ENCODE results near the gene GNAS-AS1.

GNAS-AS1 gene

DNA sequence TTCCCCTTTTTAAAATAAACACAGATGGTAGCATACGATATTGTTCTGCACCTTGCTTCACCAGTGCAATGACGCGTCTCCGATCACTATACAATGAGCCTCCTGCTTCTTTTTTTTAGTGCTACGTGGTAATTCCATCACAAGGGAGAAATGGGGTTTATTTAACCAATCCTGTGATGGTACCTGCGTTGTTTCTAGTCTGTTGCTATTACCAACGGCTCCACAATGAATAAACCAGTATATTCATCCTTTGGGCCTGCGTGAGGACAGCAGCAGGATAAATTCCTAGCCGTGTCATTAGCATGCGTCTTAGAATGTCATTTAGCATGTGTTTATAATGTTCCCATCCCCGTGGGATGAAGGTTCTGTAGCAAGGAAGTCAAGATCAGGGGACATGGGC is 42.9 kb downstream of the GNAS-AS1 start:
- no peak for DNase-seq

DNA sequence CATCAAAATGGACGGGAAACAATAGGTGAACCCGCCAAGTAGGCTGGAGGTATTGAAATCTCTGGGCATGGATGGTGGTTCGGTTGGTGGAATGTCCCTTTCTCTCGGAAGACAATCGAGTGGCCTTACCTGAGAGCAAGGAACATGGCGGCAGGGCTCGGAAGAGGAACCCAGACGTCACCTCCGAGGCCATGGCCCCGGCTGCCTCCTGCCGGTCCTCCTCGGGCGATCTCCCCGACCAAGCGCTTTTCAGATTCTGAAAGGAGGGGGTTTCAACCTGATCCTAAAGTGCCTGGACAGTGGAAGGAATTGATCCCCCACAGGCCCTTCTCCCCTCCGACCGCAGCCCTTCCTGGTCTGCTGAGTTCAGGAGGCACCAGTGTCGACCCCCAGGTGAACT is 47.2 kb downstream of the GNAS-AS1 start:
- no peak for DNase-seq

DNA sequence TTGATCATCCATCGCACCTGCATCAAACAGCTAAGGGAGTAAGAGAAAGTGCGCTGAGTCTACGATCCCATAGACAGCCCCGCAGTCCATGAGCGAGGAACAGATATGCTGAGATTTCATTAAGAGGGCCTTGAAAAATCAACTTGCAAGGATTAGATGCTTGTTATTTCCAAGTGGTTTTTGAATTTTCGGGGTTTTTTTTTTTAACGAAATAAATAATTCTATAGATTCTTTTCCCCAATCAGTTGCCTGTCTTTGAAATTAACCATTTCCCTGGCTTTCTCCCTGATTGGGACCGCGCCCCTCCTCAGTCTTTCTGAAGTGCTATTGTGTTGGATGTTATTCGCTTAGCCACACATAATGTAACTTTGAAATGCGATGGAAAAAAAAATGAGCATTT is 48.6 kb downstream of the GNAS-AS1 start:
- DNase-seq = no peak

DNA sequence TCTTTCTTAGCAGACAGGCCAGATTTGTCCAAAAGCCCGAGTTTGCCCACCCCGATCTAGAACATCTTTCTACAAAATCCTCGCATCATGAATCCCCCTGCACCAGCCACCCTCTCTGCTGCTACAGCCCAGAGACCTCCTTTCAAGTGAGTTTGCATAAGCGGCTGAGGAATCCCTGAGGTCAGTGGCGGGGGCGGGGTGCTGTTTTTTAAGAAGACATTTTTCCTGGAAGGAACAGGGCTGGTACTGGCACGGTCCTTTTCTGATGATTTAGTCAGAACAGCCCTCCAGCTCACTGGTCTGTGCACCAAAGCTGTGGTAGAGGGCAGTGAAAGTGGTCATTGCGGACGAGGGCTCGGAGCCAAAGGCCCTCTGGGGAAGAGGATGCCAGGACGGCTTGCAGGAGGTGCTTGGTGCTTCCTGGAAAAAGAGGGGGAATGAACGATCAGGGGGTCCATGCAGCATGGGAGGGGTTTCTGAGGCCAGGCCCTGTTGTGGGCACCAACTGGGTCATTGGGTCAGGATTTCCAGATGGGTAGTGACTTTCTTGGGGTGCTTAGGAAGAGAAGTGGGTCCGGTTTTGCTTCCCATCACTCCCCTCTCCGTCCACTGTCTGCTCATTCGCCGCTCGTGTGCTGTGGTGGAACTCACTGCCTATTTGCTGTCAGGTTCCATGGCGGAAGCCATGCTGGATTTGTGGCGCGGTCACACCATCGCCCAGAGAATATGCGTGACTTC is 50.4 kb downstream of the GNAS-AS1 start:
- no peak for DNase-seq

DNA sequence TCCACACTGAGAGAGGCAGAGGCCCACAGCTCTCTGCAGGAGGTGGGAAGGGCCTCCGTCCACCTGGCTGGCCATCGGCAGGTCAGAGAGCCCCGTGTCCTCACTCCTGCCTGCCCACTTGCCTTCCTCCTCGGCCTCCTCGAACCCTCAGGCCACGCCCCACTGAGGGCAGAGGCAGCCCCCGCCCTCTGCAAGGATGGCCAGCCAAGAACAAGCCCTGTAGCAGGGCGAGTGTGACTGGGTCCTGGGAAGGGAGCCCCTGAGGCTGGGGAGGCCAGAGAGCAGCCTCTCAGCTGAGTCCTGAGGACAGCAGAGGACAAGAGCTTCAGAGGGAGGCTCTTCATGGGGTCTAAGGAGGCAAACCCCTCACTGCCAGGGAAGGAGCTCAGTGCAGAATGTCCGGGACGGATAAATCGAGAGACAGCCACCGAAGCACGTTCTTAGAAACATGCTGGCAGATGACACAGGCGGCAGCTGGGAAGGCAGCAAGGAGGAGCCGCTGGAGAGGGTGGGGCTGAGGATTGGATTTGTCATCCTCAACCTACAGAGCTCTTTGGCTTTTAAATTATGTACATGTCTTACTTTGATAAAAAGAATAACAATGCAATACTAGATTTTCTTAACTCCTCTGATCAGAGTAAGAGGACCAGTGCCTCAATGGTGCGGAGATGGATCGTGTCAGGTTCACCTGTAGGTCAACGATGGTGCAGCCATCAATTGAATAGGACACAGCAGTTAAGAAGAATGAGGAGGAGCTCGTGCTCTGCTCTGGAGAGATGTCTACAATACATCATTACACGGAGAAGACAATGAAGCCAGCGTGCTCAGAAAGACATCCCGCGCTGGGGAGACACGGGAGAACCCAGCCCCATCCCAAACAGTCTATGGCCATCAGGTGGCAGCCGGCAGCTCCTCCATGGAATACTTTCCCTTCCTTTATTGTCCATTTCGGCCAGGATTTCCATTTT is 53.0 kb downstream of the GNAS-AS1 start:
- no peak for DNase-seq

DNA sequence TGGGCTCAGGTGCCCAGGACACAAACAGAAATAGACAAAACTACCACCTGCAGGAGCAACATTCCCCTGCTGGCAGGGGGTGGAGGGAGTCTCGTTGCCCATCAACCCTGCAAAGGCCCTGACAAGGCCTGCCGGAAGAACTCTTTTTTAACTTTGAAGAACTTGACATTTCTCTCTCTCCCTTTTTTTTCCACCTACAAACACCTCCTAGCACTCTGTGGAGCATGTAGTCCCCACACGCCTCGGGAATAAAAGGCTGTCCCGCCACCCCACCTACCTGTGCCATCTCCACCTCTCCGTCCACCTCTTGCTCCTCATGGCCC is 54.8 kb downstream of the GNAS-AS1 start:
- DNase-seq = no peak

DNA sequence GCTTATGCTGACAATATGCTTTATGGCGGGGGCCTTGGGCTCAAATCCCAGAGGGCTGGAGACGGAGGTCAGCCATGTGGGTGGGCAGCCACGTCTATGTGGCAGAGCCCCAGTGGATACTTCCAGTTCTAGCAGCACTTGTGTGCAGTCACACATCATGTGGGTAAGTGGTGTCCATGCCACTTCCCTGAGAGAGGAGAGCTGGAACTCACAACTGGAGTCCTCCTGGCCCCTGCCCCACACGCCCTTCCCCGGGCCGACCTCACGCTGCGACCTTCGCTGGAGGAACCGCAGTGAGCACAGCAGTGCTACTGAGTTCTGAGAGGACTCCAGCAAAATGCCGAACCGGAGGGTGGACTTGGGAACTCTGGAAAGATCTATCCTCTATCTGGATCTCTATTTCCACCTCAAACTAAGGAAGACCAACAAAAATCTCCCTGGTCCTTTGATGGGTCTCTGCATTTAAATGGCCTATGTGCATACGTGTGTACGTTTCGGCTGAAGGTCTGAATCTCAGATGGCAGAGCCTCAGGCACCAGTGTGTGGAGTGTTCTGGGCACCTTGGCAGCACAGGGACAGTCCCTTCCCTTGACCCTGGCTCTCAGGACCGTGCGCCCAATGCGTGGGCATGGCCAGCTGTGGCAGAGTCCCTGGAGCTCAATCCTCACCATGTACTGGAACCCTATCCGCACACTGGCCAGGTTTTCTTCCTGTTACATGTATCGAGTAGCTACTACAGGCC is 55.4 kb downstream of the GNAS-AS1 start:
- DNase-seq = no peak

DNA sequence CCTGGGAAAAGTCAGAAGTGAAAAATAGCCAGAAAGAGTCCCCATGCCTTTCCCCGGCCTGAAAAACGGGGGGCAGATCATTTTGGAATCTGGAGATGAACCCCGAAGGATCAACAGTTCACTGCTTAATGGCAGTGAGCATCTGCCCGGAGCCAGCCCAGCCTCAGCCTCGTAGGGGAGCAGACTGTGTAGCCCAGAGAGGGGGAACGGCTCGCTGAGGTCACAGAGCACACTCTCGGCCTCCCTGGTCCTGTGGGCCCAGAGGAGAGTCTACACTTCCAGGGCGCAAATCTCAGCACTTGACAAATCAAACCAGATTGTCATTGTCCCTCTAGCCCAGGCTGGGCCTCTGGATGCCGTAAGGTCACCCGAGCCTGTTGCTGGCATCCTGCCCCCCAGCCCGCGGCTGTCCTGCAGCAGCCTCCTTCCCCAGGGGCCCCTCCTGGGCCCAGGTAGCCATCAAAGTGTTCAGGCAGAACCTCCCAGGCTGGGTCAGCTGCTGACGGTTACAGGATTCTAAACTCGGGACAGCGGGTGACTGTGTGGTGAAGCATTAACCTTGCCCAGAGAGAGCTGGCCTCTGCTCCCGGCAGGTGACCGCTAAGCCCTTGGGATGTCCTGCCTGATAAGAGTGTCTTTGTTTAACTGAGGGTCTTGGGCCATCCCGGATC is 56.1 kb downstream of the GNAS-AS1 start:
- DNase-seq = no peak

DNA sequence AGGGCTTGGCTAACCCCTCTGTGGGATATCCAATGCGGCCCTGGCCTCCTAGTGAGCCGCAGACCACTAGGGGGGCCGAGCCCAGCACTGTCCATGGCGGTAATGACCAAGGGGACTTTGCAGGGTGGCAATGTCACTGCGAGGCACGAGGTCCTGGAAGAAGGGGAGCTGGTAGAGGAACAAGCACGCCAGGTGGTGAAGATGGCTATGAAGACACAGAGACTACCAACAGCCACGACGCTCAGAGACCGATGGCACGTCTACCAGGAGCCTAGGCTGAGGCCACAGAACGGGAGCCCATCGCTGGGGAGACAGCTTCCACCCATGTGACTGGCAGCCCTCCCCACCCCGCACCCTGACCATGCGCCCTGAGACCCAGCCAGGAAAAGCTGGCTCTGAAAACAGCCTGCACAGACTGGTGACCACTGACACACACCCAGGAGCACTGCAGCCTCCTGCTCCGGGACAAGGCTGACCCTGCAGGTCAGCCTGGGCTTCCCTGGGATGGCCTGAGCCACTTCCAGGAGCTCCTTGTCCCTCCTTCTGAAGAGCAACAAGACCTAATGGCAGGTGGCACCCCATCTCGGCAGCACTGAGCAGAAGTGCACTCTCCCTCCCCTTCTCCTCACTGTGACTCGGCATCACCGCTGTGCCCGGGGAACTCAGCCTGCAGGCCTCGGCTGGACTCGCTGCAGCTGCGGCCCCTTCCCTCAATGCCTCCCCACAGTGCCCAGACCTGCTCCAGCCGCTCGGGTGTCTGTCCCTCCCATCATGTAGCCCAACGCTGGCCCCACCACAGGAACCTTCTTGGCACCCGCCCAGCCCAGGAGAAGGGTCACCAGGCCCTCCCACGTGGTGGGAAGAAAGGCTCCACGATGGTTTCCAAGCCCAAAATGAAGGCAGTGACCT is 56.9 kb downstream of the GNAS-AS1 start:
- no peak for DNase-seq

DNA sequence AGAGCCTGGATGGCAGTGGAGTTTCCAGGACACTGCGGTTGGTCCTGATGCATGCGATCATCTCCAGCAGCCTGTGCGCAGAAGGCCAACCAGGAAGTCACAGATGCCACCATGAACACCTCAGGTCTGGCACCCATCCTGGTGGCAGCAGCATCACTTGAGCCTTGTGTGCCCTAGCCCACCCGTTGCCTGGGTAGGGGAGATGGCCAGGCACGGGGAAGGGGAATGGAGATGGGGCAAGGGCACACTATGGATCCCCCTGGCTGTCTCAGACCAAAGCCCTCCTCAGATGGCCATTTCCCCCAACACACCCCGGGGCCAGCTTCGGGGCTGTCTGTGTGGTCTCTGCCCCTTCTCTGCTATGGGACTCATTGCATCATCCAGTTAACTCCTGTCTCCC is 58.3 kb downstream of the GNAS-AS1 start:
- no peak for DNase-seq

DNA sequence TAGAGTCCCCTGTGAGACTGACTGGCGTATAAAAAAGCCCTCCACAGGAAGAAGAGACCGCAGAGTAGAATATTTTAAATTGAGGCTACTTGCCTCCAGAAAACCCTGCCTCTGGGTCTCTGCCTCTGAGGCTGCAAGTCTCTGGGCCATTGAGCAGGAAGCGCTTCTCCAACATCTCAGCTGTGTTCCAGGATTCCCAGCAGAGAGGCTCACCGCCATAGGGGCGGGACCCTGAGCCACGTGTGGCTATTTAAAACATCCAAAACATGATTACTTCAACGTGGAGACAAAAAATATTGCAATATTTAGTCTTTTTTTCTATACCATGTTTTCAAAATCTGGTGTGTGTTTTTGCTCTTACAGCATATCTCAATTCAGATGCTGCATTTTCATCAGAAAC is 59.4 kb downstream of the GNAS-AS1 start:
- no peak for DNase-seq

DNA sequence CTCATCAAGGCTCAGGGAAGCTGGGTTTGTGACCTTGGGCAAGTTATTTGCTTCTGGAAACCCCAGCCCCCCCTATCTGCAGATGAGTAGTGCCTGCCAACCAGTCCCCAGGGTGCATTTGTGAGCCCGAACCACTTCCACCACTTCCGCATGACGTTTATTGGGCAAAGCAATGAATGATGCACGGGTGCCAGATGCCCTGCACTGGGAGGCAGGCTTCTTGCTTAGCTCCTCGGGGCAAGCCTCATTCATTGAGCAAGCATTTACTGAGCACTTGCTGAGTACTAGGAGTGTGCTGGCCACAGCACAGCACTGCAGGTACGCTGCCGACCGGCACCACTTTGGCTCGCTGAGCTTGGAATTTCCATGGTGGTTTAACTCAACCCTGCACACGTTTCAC is 60.2 kb downstream of the GNAS-AS1 start:
- peak in 1 of 2 experiments; percentile 22 for DNase-seq

DNA sequence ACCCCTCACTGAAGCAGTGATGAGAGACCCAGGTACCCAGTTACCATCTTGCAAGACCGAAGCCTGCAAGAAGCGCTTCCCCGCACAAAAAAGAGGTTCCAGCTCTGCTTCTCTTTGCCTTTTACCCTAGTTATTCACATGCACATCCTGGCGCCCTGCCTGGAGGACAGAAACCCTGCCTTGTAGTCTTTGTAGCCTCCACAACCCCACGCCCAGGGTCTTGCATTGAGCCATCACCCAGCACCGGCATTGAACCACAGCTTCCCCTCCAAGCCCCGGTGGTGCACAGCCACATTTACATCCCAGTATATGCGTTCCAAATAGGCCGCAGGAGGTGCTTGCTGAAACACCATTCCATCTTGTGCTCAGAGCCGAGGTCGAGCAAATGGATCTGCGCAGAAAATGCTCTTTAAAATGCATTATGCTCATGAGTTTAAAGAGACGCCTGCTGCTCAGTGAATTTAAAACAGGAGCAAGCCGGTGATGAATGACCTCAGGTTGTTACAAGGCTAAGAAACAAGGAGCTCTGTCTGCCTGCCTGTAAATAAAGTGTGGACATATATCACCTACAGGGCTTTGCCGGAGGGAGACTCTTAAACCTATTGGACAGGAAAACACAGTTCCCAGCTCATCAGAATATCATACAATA is 61.7 kb downstream of the GNAS-AS1 start:
- DNase-seq = no peak

DNA sequence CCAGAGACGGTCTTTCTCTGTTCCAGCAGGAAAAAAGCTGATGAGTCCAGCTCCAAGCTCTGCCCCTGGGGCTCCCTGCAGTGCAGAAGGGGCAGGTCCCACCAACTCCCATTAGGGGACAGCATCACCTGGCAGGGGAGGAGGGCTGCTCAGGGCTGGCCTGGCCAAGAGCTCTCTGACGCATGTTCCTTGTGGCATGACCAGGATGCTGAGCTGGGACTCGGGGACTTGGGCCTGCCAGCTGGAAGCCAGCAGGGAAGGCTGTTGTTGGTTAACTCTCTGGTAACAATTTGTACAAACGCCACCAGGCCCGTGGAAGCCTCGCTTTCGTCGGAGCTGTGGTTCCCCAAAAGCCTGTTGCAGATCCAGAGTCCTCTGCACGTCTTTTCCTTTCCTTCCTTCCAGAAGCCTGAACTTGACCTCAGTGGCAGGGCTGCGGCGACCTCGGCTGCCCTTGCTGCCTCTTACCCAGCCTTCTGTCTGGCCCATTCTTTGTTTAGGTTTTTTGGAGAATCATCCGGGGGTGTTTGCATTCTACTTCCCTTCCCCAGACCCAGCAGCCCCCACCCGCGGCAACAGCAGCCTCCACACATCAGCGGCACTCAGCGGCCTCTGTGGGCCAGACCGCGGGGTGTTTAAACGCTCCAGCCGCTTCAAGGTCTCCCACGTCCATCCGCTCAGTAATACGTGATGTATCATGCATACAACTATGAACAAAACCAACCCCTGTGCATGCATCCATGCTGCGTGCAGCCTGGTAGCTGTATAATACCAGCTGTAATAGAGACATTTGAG is 63.3 kb downstream of the GNAS-AS1 start:
- no peak for DNase-seq

DNA sequence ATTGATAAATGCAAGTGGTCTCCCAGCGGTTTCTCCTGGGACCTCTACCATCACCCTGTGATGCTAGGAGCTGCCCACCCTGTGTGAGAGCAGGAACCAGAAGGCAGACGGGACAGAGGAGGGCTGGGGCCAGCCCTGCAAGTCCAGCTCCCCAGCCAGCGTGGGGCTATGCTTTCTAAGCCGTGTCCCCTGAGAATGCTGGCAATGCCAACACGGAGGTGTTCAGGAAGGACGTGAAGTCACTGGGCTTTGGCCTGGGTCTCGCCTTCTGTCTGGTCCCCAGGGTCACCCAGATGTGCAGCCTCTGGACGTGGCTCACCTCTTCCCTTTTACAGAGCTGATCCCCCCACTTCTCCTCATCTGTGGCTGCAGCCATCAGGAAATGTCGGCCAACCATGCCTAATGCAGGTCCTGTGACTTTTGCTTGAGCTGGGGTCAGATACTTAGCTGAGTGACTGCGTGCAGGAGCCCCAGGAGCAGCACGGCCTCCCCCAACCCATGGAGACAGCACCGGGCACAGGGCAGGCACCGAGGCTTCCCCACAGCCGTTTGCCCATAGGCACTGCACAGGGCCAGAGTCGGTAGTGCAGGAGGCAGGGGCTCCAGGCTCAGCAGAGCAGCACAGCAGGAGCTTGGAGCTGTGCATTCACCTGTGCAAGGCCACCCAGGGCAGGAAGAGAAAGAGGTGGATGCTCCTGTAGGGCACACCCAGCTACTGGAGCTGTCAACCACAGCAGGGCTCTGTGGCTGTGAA is 66.2 kb downstream of the GNAS-AS1 start:
- DNase-seq = no peak

DNA sequence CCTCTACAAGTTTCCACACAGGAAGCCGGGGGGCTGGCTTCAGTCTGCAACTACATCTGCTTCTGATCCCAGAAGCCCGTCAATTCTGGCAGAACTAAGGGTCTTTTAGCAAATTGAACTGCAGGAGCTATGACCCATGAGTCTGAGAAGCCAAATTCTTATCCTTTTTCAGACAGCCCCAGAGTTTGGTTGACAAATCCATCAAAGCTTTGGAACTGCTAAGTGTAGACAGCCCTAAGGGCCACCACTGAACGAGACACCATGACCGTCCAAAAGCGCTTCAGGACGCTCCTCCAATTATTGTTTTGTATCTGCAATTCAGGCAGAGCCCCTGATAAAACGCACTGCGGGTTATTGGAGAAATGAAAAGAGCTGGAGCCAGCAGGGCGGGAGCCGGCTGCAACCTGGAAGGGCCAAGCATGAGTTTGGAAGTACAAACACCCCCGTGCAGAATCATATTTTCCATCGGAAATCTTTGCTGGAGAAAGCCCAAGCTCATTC is 67.1 kb downstream of the GNAS-AS1 start:
- no peak for DNase-seq

DNA sequence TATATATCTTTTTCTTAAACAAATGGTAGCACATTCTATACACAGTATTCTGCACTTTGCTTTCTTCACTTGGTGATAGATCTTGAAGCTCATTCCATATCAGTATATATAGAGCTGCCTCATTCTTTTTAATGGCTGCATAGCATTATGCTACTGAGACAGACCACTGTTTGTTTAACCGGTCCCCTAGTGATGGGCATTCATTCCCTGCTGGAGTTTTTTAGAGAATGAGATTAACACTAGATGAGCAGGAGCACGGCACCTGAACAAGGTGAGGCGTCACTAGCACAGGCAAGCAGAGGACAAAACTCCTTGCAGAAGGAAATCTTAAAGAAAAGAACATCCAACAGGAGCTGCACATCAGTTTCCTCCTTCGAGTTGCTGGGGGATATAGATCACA is 69.6 kb downstream of the GNAS-AS1 start:
- DNase-seq = no peak

DNA sequence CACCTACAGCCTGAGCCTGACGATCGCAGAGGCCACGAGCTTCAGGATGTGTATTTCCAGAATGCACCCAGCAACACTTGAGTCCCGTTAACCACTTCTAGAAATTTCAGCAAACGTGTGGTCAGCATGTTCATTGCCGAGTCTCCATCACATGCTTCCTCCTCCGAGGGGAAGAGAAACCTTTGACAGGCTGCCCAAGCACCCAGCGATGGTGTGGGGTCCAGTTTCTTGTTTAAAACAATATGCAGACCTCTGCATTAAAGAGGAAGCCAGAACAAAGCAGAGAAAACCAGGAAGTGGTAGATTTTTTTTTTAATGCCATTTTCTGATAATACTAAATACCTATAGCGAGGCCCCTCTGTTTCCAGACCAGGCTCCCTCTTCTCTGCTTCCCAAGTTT is 71.9 kb downstream of the GNAS-AS1 start:
- DNase-seq = no peak

DNA sequence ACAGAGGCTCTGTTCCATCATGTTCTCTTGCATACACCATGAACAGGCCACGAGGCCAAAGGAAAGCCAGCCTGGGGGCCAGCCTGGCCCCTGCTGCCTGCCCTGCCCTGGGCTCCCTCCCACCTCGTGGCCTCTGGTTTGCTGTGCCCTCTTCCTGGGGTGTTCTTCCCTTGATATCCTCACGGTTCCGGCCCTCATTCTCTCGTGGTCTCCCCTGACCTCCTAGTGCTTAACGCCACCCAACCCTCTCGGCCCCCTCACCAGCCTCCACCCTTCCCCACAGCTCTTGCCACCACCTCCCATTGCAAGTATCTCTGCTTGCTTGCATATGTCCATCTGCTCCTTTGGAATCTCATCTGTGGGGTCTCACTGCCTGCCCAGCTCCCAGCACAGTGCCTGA is 73.0 kb downstream of the GNAS-AS1 start:
- no peak for DNase-seq

DNA sequence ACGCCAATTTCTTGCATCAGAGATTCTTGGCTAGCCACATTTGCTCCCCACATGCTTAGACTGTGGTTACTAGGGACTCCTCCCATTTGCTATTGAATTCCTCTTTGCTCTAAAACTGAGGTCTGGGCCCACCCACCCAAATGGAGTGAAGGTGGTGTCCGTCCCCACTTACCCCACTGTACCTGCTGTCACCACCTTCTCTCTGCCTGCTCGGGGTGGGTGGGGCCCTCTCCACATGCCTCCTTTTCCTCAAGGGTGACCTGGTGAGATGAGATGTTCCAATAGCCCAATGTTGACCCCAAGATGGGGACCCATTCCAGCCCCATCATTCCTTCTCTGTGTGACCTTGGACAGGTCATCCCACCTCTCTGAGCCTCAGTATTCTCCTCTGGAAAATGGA is 74.6 kb downstream of the GNAS-AS1 start:
- no peak for DNase-seq

Measured in NCI-H526 (cell line).